Subcutaneous adipose tissue (tissue), 4 donors: ENCODE data around the gene GAREM2. TPM values are rescaled to one million over a fixed set of nuclear protein-coding genes. Genes with fewer than 3 reads are reported as not detected.

ENCODE experiments used
- CTCF ChIP-seq: fragments of 450-650 bp; IDR thresholded peaks from one replicate; pipeline ENCODE4 v1.5.1; 2016; ENCODE audit warnings: low read depth, mild to moderate bottlenecking, control low read depth, antibody characterized with exemption, moderate library complexity
- total RNA-seq, 4 donors: library from RNA; depleted of rRNA; stranded (reverse); fragments of >200 nt; gene quantifications; one replicate each; pipeline ENCODE4 v1.1.0, GENCODE V29; 2016

The GAREM2 gene
- total RNA-seq, 4 donors from 2014 or later = 0.75 to 1.4 (median 1.0) TPM

- no peak for TF ChIP-seq CTCF
These were observed 17.5 kb downstream of the GAREM2 start for GRCh38 chr2:26190369-26190768.

GRCh38 chr2:26191316-26192159 is 18.6 kb downstream of the GAREM2 start:
- no peak for TF ChIP-seq CTCF

- no peak for TF ChIP-seq CTCF
These were observed 20.8 kb downstream of the GAREM2 start for GRCh38 chr2:26193578-26194231.

GRCh38 chr2:26195040-26195984 is 22.4 kb downstream of the GAREM2 start:
- no peak for TF ChIP-seq CTCF

GRCh38 chr2:26196683-26197418 is 24.0 kb downstream of the GAREM2 start:
- TF ChIP-seq CTCF = no peak

GRCh38 chr2:26197516-26197915 is 24.6 kb downstream of the GAREM2 start:
- TF ChIP-seq CTCF = no peak
